Stimulated activated CD8-positive, alpha-beta memory T cell treated with anti-CD3 and anti-CD28 coated beads, Interleukin-12 subunit alpha, Interleukin-12 subunit beta, amount 100 ng/mL, for 4 hours (primary cell): Measurements from ENCODE around the gene EXOSC5.
"Not testable (repeated sequence)": the region's sequence is repeated elsewhere in the genome, so short reads cannot be mapped to it uniquely, and the experiment has no call there.

Source experiments
- DNase-seq: peaks from one replicate; pipeline ENCODE4 v3.0.0-alpha.2; 2020; ENCODE audit warnings: low read depth

EXOSC5 gene

GRCh38 chr19:41426116-41426841 lies 29.1 kb upstream of the EXOSC5 start:
- DNase-seq, result no peak

GRCh38 chr19:41425174-41426115 lies 28.3 kb upstream of the EXOSC5 start:
- DNase-seq, result no peak

- DNase-seq, result no peak
These were observed 27.4 kb upstream of the EXOSC5 start for GRCh38 chr19:41424335-41425173.

- no peak for DNase-seq
These were observed 25.8 kb upstream of the EXOSC5 start for GRCh38 chr19:41422955-41423354.

GRCh38 chr19:41422456-41422855 lies 25.3 kb upstream of the EXOSC5 start:
- no peak for DNase-seq

- DNase-seq, result no peak
These were observed 24.8 kb upstream of the EXOSC5 start for GRCh38 chr19:41421973-41422372.

- no peak for DNase-seq
These were observed 24.2 kb upstream of the EXOSC5 start for GRCh38 chr19:41421314-41421713.

GRCh38 chr19:41420101-41420880 lies 23.1 kb upstream of the EXOSC5 start:
- DNase-seq, result no peak

GRCh38 chr19:41416194-41416674 lies 19.1 kb upstream of the EXOSC5 start:
- no peak for DNase-seq

- no peak for DNase-seq
These were observed 18.0 kb upstream of the EXOSC5 start for GRCh38 chr19:41415154-41415571.

- DNase-seq, result no peak
These were observed 17.3 kb upstream of the EXOSC5 start for GRCh38 chr19:41414461-41414860.

- DNase-seq, result no peak
These were observed 16.8 kb upstream of the EXOSC5 start for GRCh38 chr19:41413947-41414346.

GRCh38 chr19:41412953-41413352 lies 15.8 kb upstream of the EXOSC5 start:
- no peak for DNase-seq

- no peak for DNase-seq
These were observed 14.8 kb upstream of the EXOSC5 start for GRCh38 chr19:41411968-41412265.

- DNase-seq, result no peak
These were observed 14.2 kb upstream of the EXOSC5 start for GRCh38 chr19:41411100-41411967.

GRCh38 chr19:41410336-41411054 lies 13.3 kb upstream of the EXOSC5 start:
- no peak for DNase-seq

- DNase-seq, result no peak
These were observed 12.1 kb upstream of the EXOSC5 start for GRCh38 chr19:41409288-41409687.

- DNase-seq, result not testable (repeated sequence)
These were observed 11.7 kb upstream of the EXOSC5 start for GRCh38 chr19:41408846-41409245.

- no peak for DNase-seq
These were observed 11.1 kb upstream of the EXOSC5 start for GRCh38 chr19:41408256-41408655.

- no peak for DNase-seq
These were observed 10.1 kb upstream of the EXOSC5 start for GRCh38 chr19:41407271-41407670.
